OCI-LY1 (cell line): Measurements from ENCODE around the gene MAK.

Experiments used
- H2AFZ ChIP-seq: fragments of 200-600 bp; sonication (generic), shearing (Covaris generic); 2 replicates; pipeline ENCODE4 v1.6.0; 2014; ENCODE audit warnings: antibody characterized with exemption, mild to moderate bottlenecking, low read length
- H3F3A ChIP-seq: fragments of 200-600 bp; sonication (generic), shearing (Covaris generic); 2 replicates; pipeline ENCODE4 v1.6.0; 2014; ENCODE audit warnings: mild to moderate bottlenecking, antibody characterized with exemption, low read length, moderate library complexity; ENCODE audit not compliant: insufficient read depth
- H3K27ac ChIP-seq: fragments of 200-600 bp; sonication (generic); 2 replicates; pipeline ENCODE4 v1.5.1; 2014; ENCODE audit warnings: low read length, mixed run types, mild to moderate bottlenecking, low read depth; ENCODE audit not compliant: poor library complexity, severe bottlenecking
- H3K27me3 ChIP-seq: fragments of 200-600 bp; sonication (generic); 2 replicates; pipeline ENCODE4 v1.6.0; 2014; ENCODE audit warnings: antibody characterized with exemption, mild to moderate bottlenecking, low read length, moderate library complexity; ENCODE audit not compliant: insufficient read depth
- H3K36me3 ChIP-seq: fragments of 200-600 bp; sonication (generic); 2 replicates; pipeline ENCODE4 v1.6.1; 2014; ENCODE audit warnings: mild to moderate bottlenecking, antibody characterized with exemption, low read length, moderate library complexity, mixed read lengths; ENCODE audit not compliant: insufficient read depth
- H3K4me1 ChIP-seq: fragments of 200-600 bp; sonication (generic); 2 replicates; pipeline ENCODE4 v1.5.1; 2014; ENCODE audit warnings: mild to moderate bottlenecking, low read length, moderate library complexity; ENCODE audit not compliant: insufficient read depth, severe bottlenecking
- H3K4me2 ChIP-seq: fragments of 200-600 bp; sonication (generic), shearing (Covaris generic); 2 replicates; pipeline ENCODE4 v1.6.1; 2014; ENCODE audit warnings: low read length
- H3K4me3 ChIP-seq: fragments of 200-600 bp; sonication (generic); 2 replicates; pipeline ENCODE4 v1.5.1; 2014; ENCODE audit warnings: low read length, low read depth, mild to moderate bottlenecking, mixed read lengths; ENCODE audit not compliant: poor library complexity, severe bottlenecking
- H3K79me2 ChIP-seq: fragments of 200-600 bp; shearing (Covaris generic); 2 replicates; pipeline ENCODE4 v1.6.1; 2016; ENCODE audit warnings: mixed run types, low read length, mixed read lengths; ENCODE audit not compliant: insufficient read depth
- H3K9ac ChIP-seq: fragments of 200-600 bp; sonication (generic), shearing (Covaris generic); 2 replicates; pipeline ENCODE4 v1.6.1; 2014; ENCODE audit warnings: mild to moderate bottlenecking, low read length, mixed read lengths
- H3K9me2 ChIP-seq: fragments of 200-600 bp; sonication (generic), shearing (Covaris generic); 2 replicates; pipeline ENCODE4 v1.6.1; 2014; ENCODE audit warnings: low read depth, mild to moderate bottlenecking, low read length, mixed read lengths
- H3K9me3 ChIP-seq: fragments of 200-600 bp; shearing (Covaris generic); 2 replicates; pipeline ENCODE4 v1.6.1; 2014; ENCODE audit warnings: low read length, mixed read lengths
- H4K20me1 ChIP-seq: fragments of 200-600 bp; sonication (generic), shearing (Covaris generic); 2 replicates; pipeline ENCODE4 v1.6.0; 2016; ENCODE audit warnings: mild to moderate bottlenecking, low read length; ENCODE audit not compliant: insufficient read depth
- CTCF ChIP-seq: fragments of 200-600 bp; sonication (generic), shearing (Covaris generic); IDR thresholded peaks from 2 replicates; pipeline ENCODE4 v1.5.1; 2017; ENCODE audit warnings: mild to moderate bottlenecking, antibody characterized with exemption, low read length, moderate library complexity, mixed read lengths
- EZH2 ChIP-seq: fragments of 200-600 bp; sonication (generic), shearing (Covaris generic); IDR thresholded peaks from 2 replicates; pipeline ENCODE4 v1.8.0; 2017; ENCODE audit warnings: borderline replicate concordance, mixed run types, mild to moderate bottlenecking, antibody characterized with exemption, low read length, moderate library complexity, mixed read lengths

The MAK gene

GRCh38 chr6:10809098-10809497 lies 29.2 kb downstream of the MAK start:
- Histone ChIP-seq H3K4me2 (no peak overlapping the region), H3K9me3 (no peaks in the 10 kb centered on the region), H3K9ac (no peak overlapping the region), H3K27ac (no peak overlapping the region), H3K9me2 (no peaks in the 10 kb centered on the region), H3K27me3 (no peaks in the 10 kb centered on the region), H3F3A (no peaks in the 10 kb centered on the region), H3K36me3 (no peaks in the 10 kb centered on the region), H3K79me2 (no peaks in the 10 kb centered on the region), H4K20me1 (no peaks in the 10 kb centered on the region), H3K4me3 (no peak overlapping the region), H3K4me1 (peaks cover 4% of the 10 kb centered on the region), H2AFZ (no peak overlapping the region)
- TF ChIP-seq CTCF (no peak), EZH2 (no peak)

- Histone ChIP-seq H3K4me3 (no peak overlapping the region), H3K79me2 (no peaks in the 10 kb centered on the region), H3F3A (no peaks in the 10 kb centered on the region), H3K9me2 (no peaks in the 10 kb centered on the region), H3K4me1 (peaks cover 4% of the 10 kb centered on the region), H2AFZ (no peak overlapping the region), H3K36me3 (no peaks in the 10 kb centered on the region), H4K20me1 (no peaks in the 10 kb centered on the region), H3K9ac (no peak overlapping the region), H3K27me3 (no peaks in the 10 kb centered on the region), H3K4me2 (no peak overlapping the region), H3K27ac (no peak overlapping the region), H3K9me3 (no peaks in the 10 kb centered on the region)
- TF ChIP-seq CTCF (no peak), EZH2 (no peak)
Observed at GRCh38 chr6:10808376-10808775, 30.0 kb downstream of the MAK start.

- Histone ChIP-seq H3K9ac (no peak overlapping the region), H4K20me1 (no peaks in the 10 kb centered on the region), H3K27ac (no peak overlapping the region), H3K4me1 (peaks cover 4% of the 10 kb centered on the region), H3K79me2 (no peaks in the 10 kb centered on the region), H3K4me3 (no peak overlapping the region), H3K36me3 (no peaks in the 10 kb centered on the region), H3K27me3 (no peaks in the 10 kb centered on the region), H3K4me2 (no peak overlapping the region), H3F3A (no peaks in the 10 kb centered on the region), H3K9me2 (no peaks in the 10 kb centered on the region), H3K9me3 (no peaks in the 10 kb centered on the region), H2AFZ (no peak overlapping the region)
- peak; percentile 96 for TF ChIP-seq CTCF
- TF ChIP-seq EZH2, result no peak
Observed at GRCh38 chr6:10801224-10801848, 37.0 kb downstream of the MAK start.
